HepG2 (cell line): ENCODE measurements around the gene AXDND1. TPM values are rescaled to one million over a fixed set of nuclear protein-coding genes. Genes with fewer than 3 reads are reported as not detected.

Source experiments
- ATAC-seq: fragments of 200-7000 bp; cut with Tn5 transposase; 3 replicates; pipeline ENCODE4 v1.9.1; 2020; ENCODE audit warnings: mild to moderate bottlenecking, moderate library complexity
- BruUV-seq: library from RNA; stranded (reverse); fragments of 400-500 nt; replicated peaks from 2 replicates; lab custom pipeline; 2021; lab: Mats Ljungman, UMichigan
- CTCF ChIA-PET: fragments of 300-600 bp; formaldehyde crosslinking; extraction: SDS; loops from one replicate; lab custom pipeline; 2021; ENCODE audit warnings: low total read pairs, inconsistent platforms, low intra/inter-chr PET ratio; lab: Yijun Ruan, JAX
- POLR2A ChIA-PET: fragments of 350-600 bp; sonication (Branson Sonifier 250); formaldehyde crosslinking; loops from one replicate; lab custom pipeline; 2020; ENCODE audit warnings: antibody characterized with exemption, inconsistent platforms; lab: Yijun Ruan, JAX
- DNase-seq: peaks from one replicate; pipeline ENCODE4 v3.0.0-alpha.2; 2015; ENCODE audit warnings: low spot score
- FAIRE-seq: peaks from 3 replicates; lab custom pipeline; 2011; peaks lifted over from hg19 to GRCh38; lab: Jason Lieb, UNC
- H2AFZ ChIP-seq: one replicate; pipeline ENCODE4 v1.6.1; 2011; ENCODE audit warnings: low read length, inconsistent platforms
- H3K27ac ChIP-seq: fragments of 300-600 bp; 3 replicates; pipeline ENCODE4 v1.8.0; 2011; ENCODE audit warnings: mixed run types, mild to moderate bottlenecking, mixed read lengths, low read length, inconsistent platforms; ENCODE audit not compliant: insufficient read depth; ENCODE audit errors: extremely low read length
- H3K27me3 ChIP-seq, 2 experiments: fragments of 200-600 bp in 1 of 2; 2 replicates in 1 of 2; 3 replicates in 1 of 2; pipeline versions ENCODE4 v1.6.0 to v1.8.0; 2011; ENCODE audit warnings: low read length in 2 of 2, mild to moderate bottlenecking in 2 of 2, moderate library complexity in 2 of 2, inconsistent platforms in 1 of 2; ENCODE audit not compliant: insufficient read depth in 2 of 2, control insufficient read depth in 1 of 2
- H3K36me3 ChIP-seq, 2 experiments: fragments of 200-600 bp in 1 of 2; replicated peaks in 1 of 2; 2 replicates in 1 of 2; 3 replicates in 1 of 2; pipeline versions ENCODE4 v1.5.1 to v1.8.0; 2011; ENCODE audit warnings: low read length in 2 of 2, inconsistent platforms in 1 of 2; ENCODE audit not compliant: insufficient read depth in 2 of 2, control insufficient read depth in 1 of 2
- H3K4me1 ChIP-seq: 2 replicates; pipeline ENCODE4 v1.5.1; 2012; ENCODE audit warnings: low read length, inconsistent platforms; ENCODE audit not compliant: insufficient read depth
- H3K4me2 ChIP-seq: 2 replicates; pipeline ENCODE4 v1.6.0; 2011; ENCODE audit warnings: low read depth, low read length, inconsistent platforms
- H3K4me3 ChIP-seq, 3 experiments: fragments of 200-600 bp in 1 of 3; sonication (generic), shearing (Covaris generic) in 1 of 3; replicated peaks in 1 of 3; 2 replicates each; pipeline ENCODE4 v1.5.1; 2011 to 2016; ENCODE audit warnings: low read length in 3 of 3, inconsistent platforms in 2 of 3, low read depth in 2 of 3, mild to moderate bottlenecking in 2 of 3, control low read depth in 1 of 3, mixed read lengths in 1 of 3; ENCODE audit not compliant: insufficient read depth in 1 of 3
- H3K79me2 ChIP-seq: one replicate; pipeline ENCODE4 v1.6.1; 2011; ENCODE audit warnings: low read length, inconsistent platforms; ENCODE audit not compliant: insufficient read depth
- H3K9ac ChIP-seq: 2 replicates; pipeline ENCODE4 v1.6.0; 2011; ENCODE audit warnings: mild to moderate bottlenecking, low read depth, low read length, inconsistent platforms; ENCODE audit not compliant: insufficient read depth
- H3K9me3 ChIP-seq: 2 replicates; pipeline ENCODE4 v1.5.1; 2012; ENCODE audit warnings: mild to moderate bottlenecking, low read length
- H4K20me1 ChIP-seq: 2 replicates; pipeline ENCODE4 v1.6.0; 2011; ENCODE audit warnings: inconsistent platforms, mild to moderate bottlenecking, low read length, moderate library complexity; ENCODE audit not compliant: insufficient read depth
- ASH2L ChIP-seq: fragments of 300-600, 200-600 bp; sonication (generic); IDR thresholded peaks from 2 replicates; pipeline ENCODE4 v1.7.0; 2017; ENCODE audit warnings: low read depth, mild to moderate bottlenecking, moderate library complexity, mixed read lengths, low read length; ENCODE audit not compliant: insufficient read length
- EZH2 ChIP-seq: conservative IDR thresholded peaks from 2 replicates; pipeline ENCODE4 v1.6.1; 2012; ENCODE audit warnings: mild to moderate bottlenecking, low read depth, low read length, moderate library complexity
- GFI1 ChIP-seq: sonication (generic); formaldehyde crosslinking; IDR thresholded peaks from 2 replicates; pipeline ENCODE4 v1.5.0; 2020; ENCODE audit warnings: missing genetic modification reagents, mild to moderate bottlenecking, borderline replicate concordance
- MEIS1 ChIP-seq: sonication (generic); formaldehyde crosslinking; IDR thresholded peaks from 2 replicates; pipeline ENCODE4 v1.9.0; 2021; ENCODE audit warnings: mild to moderate bottlenecking, missing genetic modification reagents, moderate library complexity, borderline replicate concordance
- POGZ ChIP-seq: sonication (generic); formaldehyde crosslinking; IDR thresholded peaks from 2 replicates; pipeline ENCODE4 v1.4.0; 2020; ENCODE audit warnings: mild to moderate bottlenecking, missing genetic modification reagents
- RFX5 ChIP-seq: IDR thresholded peaks from 2 replicates; pipeline ENCODE4 v1.6.1; 2011; ENCODE audit warnings: low read depth, low read length, improper control_type of control experiment
- SCMH1 ChIP-seq: sonication (generic); formaldehyde crosslinking; IDR thresholded peaks from 2 replicates; pipeline ENCODE4 v1.9.0; 2021; ENCODE audit warnings: missing genetic modification reagents, mild to moderate bottlenecking, borderline replicate concordance
- SPEN ChIP-seq: sonication (generic); formaldehyde crosslinking; IDR thresholded peaks from 2 replicates; pipeline ENCODE4 v1.5.1; 2020; ENCODE audit warnings: low read depth, mild to moderate bottlenecking, missing genetic modification reagents
- ZBTB3 ChIP-seq: sonication (generic); formaldehyde crosslinking; IDR thresholded peaks from 2 replicates; pipeline ENCODE4 v1.4.0; 2020; ENCODE audit warnings: low read depth, mild to moderate bottlenecking, moderate library complexity, missing genetic modification reagents, borderline replicate concordance
- ZEB1 ChIP-seq: IDR thresholded peaks from 2 replicates; pipeline ENCODE4 v1.6.1; 2012; ENCODE audit warnings: mild to moderate bottlenecking, low read depth, inconsistent platforms; ENCODE audit not compliant: insufficient replicate concordance
- ZNF703 ChIP-seq: sonication (generic); formaldehyde crosslinking; IDR thresholded peaks from 2 replicates; pipeline ENCODE4 v1.5.1; 2020; ENCODE audit warnings: missing genetic modification reagents, mild to moderate bottlenecking, moderate library complexity, borderline replicate concordance
- WGBS: methylation state at CpG from one replicate; pipeline ENCODE4 v1.1.6; 2017; ENCODE audit warnings: low lambda C conversion rate; 5-methylcytosine and 5-hydroxymethylcytosine counted together
- in situ Hi-C: cut with HindIII; loops from 2 replicates; pipeline ENCODE4 v1.10.0; 2017; ENCODE audit warnings: low pct_unique_long_range_greater_than_20kb; ENCODE audit not compliant: extremely low pct_ligation_motif_present
- intact Hi-C: fragments of 100-400 bp; cut with micrococcal nuclease; formaldehyde crosslinking; loops from one replicate; pipeline ENCODE4 v1.10.0; 2022; ENCODE audit not compliant: unreplicated experiment
- polyA plus RNA-seq, 8 experiments: library from polyadenylated mRNA; depleted of rRNA in 3 of 8; stranded (reverse) in 7 of 8; unstranded in 1 of 8; fragments of >200 nt; fragmentation: Illumina TruSeq in 4 of 8; extraction: Trizol in 4 of 8; gene quantifications; 2 replicates each; pipeline versions ENCODE4 v1.2.1 to v1.2.3, GENCODE V29; 2011 to 2016; ENCODE audit warnings: low read depth in 4 of 8, missing spikeins in 1 of 8, mixed read lengths in 1 of 8; ENCODE audit not compliant: insufficient read depth in 1 of 8
- total RNA-seq, 5 experiments: library from RNA; depleted of rRNA; stranded (reverse); fragments of >200 nt; fragmentation: Illumina TruSeq; extraction: Trizol; gene quantifications; 2 replicates each; pipeline ENCODE4 v1.2.3, GENCODE V29; 2016; ENCODE audit warnings: low read depth in 1 of 5

The AXDND1 gene
- total and polyA plus RNA-seq, 2 of the 13 experiments (the other 11 are each of a cell fraction or from before 2014, with no cell fraction given), result 0.15 to 0.40 TPM

DNA sequence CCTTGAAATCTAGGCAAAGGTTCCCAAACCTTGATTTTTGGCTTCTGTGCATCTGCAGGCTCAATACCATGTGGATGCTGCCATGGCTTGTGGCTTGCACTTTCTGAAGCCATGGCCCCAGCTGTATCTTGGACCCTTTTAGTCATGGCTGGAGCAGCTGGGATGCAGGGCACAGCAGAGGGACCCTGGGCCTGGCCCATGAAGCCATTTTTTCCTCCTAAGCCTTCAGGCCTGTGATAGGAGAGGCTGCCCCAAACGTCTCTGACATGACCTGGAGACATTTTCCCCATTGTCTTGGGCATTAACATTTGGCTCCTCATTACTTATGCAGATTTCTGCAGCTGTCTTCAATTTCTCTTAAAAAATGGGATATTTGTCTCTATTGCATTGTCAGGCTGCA is 112.6 kb downstream of the AXDND1 start:
- peaks cover 45% of the 10 kb centered on the region for H3K9me3 ChIP-seq
- H3K27ac ChIP-seq, result no peak overlapping the region
- DNase-seq (no peak), FAIRE-seq (no peak), ATAC-seq (no peak)
- no peaks in the 10 kb centered on the region for H3K4me1 ChIP-seq
- H3K9ac ChIP-seq, result no peak overlapping the region
- intact Hi-C loops (no loop called here), in situ Hi-C loops (no loop called here)
- ChIA-PET CTCF (no interaction called here), POLR2A (no interaction called here)
- no peak overlapping the region for H3K4me3 ChIP-seq
- no peaks in the 10 kb centered on the region for H3K27me3 ChIP-seq
- H3K36me3 ChIP-seq, result no peaks in the 10 kb centered on the region
- H4K20me1 ChIP-seq, result no peaks in the 10 kb centered on the region
- TF ChIP-seq ZEB1 (no peak), SPEN (CRISPR knock-in tag) (no peak), MEIS1 (CRISPR knock-in tag) (no peak), GFI1 (no peak), ASH2L (no peak), ZNF703 (CRISPR knock-in tag) (no peak), SCMH1 (CRISPR knock-in tag) (no peak), POGZ (CRISPR knock-in tag) (no peak), EZH2 (no peak), ZBTB3 (CRISPR knock-in tag) (no peak), RFX5 (no peak)
- no TSS peak for BruUV-seq
- no peaks in the 10 kb centered on the region for H3K79me2 ChIP-seq
- 0% methylated on average over 1 of the region's 1 CpG for WGBS
- H3K4me2 ChIP-seq, result no peak overlapping the region
- H2AFZ ChIP-seq, result no peak overlapping the region
